Glutamatergic neuron (in vitro differentiated cells): ENCODE results near the gene FOXF2. TPM values are rescaled to one million over a fixed set of nuclear protein-coding genes. Genes with fewer than 3 reads are reported as not detected.
"Not testable (repeated sequence)": the region's sequence is repeated elsewhere in the genome, so short reads cannot be mapped to it uniquely, and the experiment has no call there.

Experiments used
- DNase-seq: peaks from one replicate; pipeline ENCODE4 v3.0.0; 2022
- H3K27ac Mint-ChIP-seq: one replicate; pipeline ENCODE4 v1.8.0; 2020; ENCODE audit warnings: mild to moderate bottlenecking, mixed read lengths, inconsistent platforms; ENCODE audit not compliant: unreplicated experiment
- H3K27me3 Mint-ChIP-seq: one replicate; pipeline ENCODE4 v1.8.0; 2020; ENCODE audit warnings: mild to moderate bottlenecking, moderate library complexity, mixed read lengths, inconsistent platforms; ENCODE audit not compliant: unreplicated experiment
- H3K36me3 Mint-ChIP-seq: one replicate; pipeline ENCODE4 v1.8.0; 2020; ENCODE audit warnings: mild to moderate bottlenecking, mixed read lengths, inconsistent platforms; ENCODE audit not compliant: unreplicated experiment
- H3K4me1 Mint-ChIP-seq: one replicate; pipeline ENCODE4 v1.8.0; 2020; ENCODE audit warnings: mild to moderate bottlenecking, low read depth, mixed read lengths, inconsistent platforms; ENCODE audit not compliant: unreplicated experiment
- H3K4me3 Mint-ChIP-seq: one replicate; pipeline ENCODE4 v1.8.0; 2020; ENCODE audit warnings: mild to moderate bottlenecking, mixed read lengths, inconsistent platforms; ENCODE audit not compliant: unreplicated experiment
- H3K9me3 Mint-ChIP-seq: one replicate; pipeline ENCODE4 v1.8.0; 2020; ENCODE audit warnings: mild to moderate bottlenecking, moderate library complexity, mixed read lengths, inconsistent platforms; ENCODE audit not compliant: unreplicated experiment
- CTCF ChIP-seq: fragments of 200-600 bp; sonication (generic); IDR thresholded peaks from one replicate; pipeline ENCODE4 v1.5.0; 2021; ENCODE audit not compliant: partially characterized antibody, unreplicated experiment
- total RNA-seq: library from RNA; stranded (reverse); fragmentation: NEBNext Ultra II Directional; extraction: Animal tissue kit (Norgen Biotek cat#: 25700); gene quantifications from one replicate; pipeline ENCODE4 v1.2.1, GENCODE V29; 2021; ENCODE audit not compliant: unreplicated experiment

FOXF2 gene
- total RNA-seq, 1 donor from 2014 or later: 0.71 TPM

DNA sequence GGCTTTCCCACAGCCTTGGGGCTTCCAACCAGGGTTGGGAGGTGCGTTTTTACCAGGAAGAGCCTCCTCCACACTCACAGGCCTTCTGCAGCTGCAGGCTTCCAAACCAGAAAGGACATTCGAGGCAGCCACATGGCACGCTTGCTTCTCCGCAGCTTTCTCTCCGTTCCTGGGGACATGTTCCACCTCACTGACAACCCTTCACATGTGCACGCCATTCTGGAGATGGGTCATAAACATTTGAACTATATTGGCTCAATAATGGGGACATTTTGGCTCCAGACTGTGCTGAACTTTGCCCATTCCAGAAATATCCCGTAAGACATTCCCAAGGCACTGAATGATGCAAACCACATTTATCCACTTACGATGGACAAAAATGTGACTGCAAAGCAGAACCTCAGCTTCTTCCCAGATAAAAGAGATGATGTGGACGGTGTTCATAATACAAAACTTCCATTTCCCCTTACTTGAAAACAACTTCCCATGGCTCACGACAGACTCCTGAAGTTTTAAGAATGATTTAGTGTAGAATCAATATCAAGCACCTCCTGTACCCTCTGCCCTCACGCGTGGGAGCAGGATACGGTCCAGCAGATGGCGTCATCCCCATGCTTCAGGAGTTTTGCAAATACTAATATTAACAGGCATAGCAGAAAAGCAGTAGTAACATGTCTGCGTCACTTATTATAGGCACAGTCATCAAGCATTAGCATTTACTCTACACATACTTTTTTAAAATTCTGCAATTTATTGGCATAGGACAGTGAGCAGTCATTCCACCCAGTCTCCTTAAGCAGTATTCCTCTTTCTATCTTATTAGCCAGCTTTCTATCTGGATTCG is 25.4 kb upstream of the FOXF2 start:
- DNase-seq: peak; percentile 43
- Mint-ChIP-seq H3K4me3 (no peak overlapping the region), H3K36me3 (peaks cover 6% of the 10 kb centered on the region), H3K27me3 (peaks cover 4% of the 10 kb centered on the region), H3K9me3 (no peaks in the 10 kb centered on the region), H3K4me1 (no peaks in the 10 kb centered on the region), H3K27ac (no peak overlapping the region)
- TF ChIP-seq CTCF: no peak

- H3K36me3 Mint-ChIP-seq: peaks cover 14% of the 10 kb centered on the region
- H3K27ac Mint-ChIP-seq: no peak overlapping the region
- TF ChIP-seq CTCF: no peak
- H3K9me3 Mint-ChIP-seq: no peaks in the 10 kb centered on the region
- H3K4me3 Mint-ChIP-seq: no peak overlapping the region
- H3K4me1 Mint-ChIP-seq: no peaks in the 10 kb centered on the region
- no peak for DNase-seq
- H3K27me3 Mint-ChIP-seq: peaks cover 4% of the 10 kb centered on the region
Observed at GRCh38 chr6:1364791-1365190, 24.6 kb upstream of the FOXF2 start.

DNA sequence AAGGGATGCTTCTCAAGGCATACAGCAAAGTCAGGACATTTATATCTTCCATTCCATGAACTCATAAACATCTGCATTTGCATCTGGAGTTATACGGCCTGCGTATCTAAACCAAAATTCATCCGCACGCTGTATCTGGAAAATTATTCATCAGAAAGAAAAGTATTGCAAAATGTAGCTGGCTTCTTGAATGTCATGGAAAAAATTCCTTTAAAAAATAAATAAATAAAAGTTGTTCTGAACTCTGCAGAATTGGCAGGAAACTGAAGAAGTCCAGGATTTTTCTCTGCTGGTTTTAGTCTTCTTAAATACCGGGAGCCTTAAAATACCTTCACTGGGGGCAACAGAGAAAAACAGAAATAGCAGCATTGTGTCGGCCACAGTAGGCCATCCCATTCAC is 23.7 kb upstream of the FOXF2 start:
- no peak for DNase-seq
- Mint-ChIP-seq H3K4me3 (no peak overlapping the region), H3K36me3 (peaks cover 15% of the 10 kb centered on the region), H3K9me3 (no peaks in the 10 kb centered on the region), H3K27me3 (peaks cover 4% of the 10 kb centered on the region), H3K4me1 (no peaks in the 10 kb centered on the region), H3K27ac (no peak overlapping the region)
- no peak for TF ChIP-seq CTCF

DNA sequence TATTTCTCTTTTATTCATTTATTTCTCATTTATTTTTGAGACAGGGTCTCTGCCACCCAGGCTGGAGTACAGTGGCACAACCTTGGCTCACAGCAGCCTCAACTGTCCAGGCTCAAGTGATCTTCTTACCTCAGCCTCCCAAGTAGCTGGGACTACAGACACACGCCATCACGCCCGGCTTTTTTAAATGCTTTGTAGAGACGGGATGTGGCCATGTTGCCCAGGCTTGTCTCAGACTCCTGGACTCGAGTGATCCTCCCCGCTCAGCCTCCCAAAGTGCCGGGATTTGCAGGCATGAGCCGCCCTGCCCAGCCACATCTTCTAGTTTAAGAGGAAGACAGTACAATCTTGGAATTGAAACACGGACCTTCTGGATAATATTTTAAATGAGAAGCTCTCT is 21.6 kb upstream of the FOXF2 start:
- peaks cover 2% of the 10 kb centered on the region for H3K9me3 Mint-ChIP-seq
- H3K27me3 Mint-ChIP-seq: peaks cover 2% of the 10 kb centered on the region
- TF ChIP-seq CTCF: no peak
- H3K27ac Mint-ChIP-seq: no peak overlapping the region
- peaks cover 29% of the 10 kb centered on the region for H3K36me3 Mint-ChIP-seq
- H3K4me3 Mint-ChIP-seq: no peak overlapping the region
- no peaks in the 10 kb centered on the region for H3K4me1 Mint-ChIP-seq
- DNase-seq: no peak

DNA sequence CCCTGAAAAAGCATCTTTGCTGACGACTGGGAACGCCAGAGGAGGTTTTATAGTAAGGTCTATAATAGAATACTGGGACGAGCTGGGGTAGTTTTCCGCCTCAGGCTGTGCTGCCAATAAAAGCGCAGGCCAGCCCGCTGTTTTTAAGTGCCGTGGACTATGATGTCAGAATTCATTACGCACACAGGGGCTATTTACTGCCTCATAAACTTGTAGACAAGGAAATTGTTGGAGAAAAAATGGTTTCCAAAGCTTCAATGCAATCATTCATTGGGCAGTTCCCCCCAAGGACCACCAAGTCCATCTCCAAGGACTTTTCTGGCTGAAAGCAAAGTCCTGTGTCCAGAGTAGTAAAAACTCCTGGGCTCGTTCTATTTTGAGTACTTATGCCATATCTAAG is 20.4 kb upstream of the FOXF2 start:
- no peak overlapping the region for H3K27ac Mint-ChIP-seq
- no peak for TF ChIP-seq CTCF
- no peak for DNase-seq
- peaks cover 2% of the 10 kb centered on the region for H3K9me3 Mint-ChIP-seq
- peaks cover 2% of the 10 kb centered on the region for H3K27me3 Mint-ChIP-seq
- no peak overlapping the region for H3K4me3 Mint-ChIP-seq
- no peaks in the 10 kb centered on the region for H3K4me1 Mint-ChIP-seq
- peaks cover 29% of the 10 kb centered on the region for H3K36me3 Mint-ChIP-seq

GRCh38 chr6:1369695-1370094 is 19.7 kb upstream of the FOXF2 start:
- peaks cover 34% of the 10 kb centered on the region for H3K36me3 Mint-ChIP-seq
- not testable (repeated sequence) for H3K4me3 Mint-ChIP-seq, H3K27ac Mint-ChIP-seq, H3K9me3 Mint-ChIP-seq, H3K27me3 Mint-ChIP-seq, DNase-seq, H3K4me1 Mint-ChIP-seq
